22Rv1 (cell line): Measurements from ENCODE around the gene LRRC4B.

ENCODE experiments used
- H3K27ac ChIP-seq: fragments of 450-650 bp; 2 replicates; pipeline ENCODE4 v1.5.1; 2017
- ZFX ChIP-seq: fragments of 450-650 bp; IDR thresholded peaks from 2 replicates; pipeline ENCODE4 v1.6.1; 2017; ENCODE audit warnings: antibody characterized with exemption, borderline replicate concordance
- TF ChIP-seq, protein P1 (sequence below): fragments of 450-650 bp; IDR thresholded peaks from 2 replicates; pipeline ENCODE4 v1.5.1; 2017; ENCODE audit warnings: mild to moderate bottlenecking

Gene LRRC4B

DNA sequence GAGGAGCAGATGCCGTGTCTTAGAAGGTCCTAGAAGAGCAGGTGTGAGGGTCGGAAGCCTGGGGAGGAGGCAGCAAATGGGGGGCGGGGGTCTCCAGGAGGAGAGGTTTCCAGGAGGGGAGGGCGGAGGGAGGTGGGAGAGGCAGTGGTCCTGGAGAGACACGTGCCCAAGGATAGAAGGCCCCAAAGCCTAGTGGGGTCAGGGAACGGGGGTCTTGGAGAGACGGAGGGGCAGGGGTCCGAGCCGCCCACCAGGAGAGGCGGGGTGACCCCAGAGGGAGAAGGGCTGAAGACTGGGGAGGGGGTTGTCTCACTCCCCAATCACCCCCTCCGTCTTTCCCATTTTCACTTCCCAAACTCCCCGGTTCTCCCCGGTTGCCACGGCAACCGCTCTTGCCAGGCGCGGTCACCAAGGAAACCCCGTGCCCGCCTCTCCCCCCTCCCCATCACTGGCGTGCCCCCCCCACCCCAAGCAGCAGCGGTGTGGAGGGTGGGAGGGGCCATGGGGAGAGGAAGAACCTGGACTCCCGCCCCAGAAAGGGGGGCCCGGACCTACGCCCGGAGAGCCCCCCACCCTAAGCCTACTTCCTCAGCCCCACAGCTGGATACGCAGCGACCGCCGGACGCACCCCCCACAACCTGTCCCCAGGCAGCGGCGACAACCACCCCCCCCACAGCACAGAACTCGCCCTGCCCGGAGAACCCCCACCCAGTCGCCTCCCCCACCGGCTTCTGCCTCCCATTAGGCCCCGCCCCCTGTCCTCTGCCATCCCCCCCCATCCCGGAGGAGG, 988 bp downstream of the LRRC4B start:
- no peak overlapping the region for H3K27ac ChIP-seq
- TF ChIP-seq, protein P1, sequence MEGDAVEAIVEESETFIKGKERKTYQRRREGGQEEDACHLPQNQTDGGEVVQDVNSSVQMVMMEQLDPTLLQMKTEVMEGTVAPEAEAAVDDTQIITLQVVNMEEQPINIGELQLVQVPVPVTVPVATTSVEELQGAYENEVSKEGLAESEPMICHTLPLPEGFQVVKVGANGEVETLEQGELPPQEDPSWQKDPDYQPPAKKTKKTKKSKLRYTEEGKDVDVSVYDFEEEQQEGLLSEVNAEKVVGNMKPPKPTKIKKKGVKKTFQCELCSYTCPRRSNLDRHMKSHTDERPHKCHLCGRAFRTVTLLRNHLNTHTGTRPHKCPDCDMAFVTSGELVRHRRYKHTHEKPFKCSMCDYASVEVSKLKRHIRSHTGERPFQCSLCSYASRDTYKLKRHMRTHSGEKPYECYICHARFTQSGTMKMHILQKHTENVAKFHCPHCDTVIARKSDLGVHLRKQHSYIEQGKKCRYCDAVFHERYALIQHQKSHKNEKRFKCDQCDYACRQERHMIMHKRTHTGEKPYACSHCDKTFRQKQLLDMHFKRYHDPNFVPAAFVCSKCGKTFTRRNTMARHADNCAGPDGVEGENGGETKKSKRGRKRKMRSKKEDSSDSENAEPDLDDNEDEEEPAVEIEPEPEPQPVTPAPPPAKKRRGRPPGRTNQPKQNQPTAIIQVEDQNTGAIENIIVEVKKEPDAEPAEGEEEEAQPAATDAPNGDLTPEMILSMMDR: no peak
- TF ChIP-seq ZFX: no peak

DNA sequence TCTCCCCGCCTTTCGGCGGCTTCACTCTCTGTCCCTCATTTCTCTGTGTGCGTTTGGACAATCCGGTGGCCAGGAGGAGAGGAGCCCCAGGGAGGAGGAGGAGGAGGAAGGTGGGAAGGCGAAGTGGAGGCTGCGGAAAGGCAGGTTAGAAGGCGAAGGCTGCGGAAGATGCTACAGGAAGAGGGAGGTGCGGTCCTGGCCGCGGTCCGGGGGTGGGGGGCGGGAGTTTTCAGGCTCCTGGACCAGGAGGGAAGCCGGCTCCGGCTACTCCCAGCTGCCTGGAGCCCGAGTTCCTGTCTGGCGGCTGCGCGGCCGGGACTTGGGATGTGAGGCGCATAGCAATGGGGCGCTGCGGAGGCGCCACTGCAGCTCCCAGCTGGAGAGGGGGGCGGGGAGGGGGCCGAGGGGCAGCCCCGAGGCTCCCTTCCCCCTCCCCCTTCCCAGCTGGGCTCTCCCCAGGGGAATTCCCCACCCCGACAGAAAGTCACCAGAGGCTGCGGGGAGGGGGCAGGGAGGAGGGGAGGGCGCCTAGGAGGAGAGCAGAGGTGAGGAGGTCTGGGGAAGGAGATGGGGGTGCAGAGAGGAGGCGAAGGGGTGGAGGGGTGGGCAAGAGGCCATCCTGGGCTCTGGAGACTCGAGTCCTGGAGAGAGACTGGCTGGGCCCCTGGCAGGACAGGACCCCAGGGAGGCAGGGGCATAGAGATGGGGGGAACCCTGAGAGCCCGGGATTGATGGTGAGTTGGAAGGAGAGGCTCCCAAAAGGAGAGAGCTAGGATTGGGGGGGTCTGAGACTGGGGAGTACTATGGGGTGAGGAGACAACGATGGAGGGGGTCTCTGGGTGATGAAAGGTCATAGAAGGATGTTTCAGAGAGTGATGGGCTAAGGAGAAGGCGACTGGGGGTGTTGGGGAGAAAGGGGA, 2.0 kb downstream of the LRRC4B start:
- TF ChIP-seq, protein P1: no peak
- no peak for TF ChIP-seq ZFX
- H3K27ac ChIP-seq: no peak overlapping the region

DNA sequence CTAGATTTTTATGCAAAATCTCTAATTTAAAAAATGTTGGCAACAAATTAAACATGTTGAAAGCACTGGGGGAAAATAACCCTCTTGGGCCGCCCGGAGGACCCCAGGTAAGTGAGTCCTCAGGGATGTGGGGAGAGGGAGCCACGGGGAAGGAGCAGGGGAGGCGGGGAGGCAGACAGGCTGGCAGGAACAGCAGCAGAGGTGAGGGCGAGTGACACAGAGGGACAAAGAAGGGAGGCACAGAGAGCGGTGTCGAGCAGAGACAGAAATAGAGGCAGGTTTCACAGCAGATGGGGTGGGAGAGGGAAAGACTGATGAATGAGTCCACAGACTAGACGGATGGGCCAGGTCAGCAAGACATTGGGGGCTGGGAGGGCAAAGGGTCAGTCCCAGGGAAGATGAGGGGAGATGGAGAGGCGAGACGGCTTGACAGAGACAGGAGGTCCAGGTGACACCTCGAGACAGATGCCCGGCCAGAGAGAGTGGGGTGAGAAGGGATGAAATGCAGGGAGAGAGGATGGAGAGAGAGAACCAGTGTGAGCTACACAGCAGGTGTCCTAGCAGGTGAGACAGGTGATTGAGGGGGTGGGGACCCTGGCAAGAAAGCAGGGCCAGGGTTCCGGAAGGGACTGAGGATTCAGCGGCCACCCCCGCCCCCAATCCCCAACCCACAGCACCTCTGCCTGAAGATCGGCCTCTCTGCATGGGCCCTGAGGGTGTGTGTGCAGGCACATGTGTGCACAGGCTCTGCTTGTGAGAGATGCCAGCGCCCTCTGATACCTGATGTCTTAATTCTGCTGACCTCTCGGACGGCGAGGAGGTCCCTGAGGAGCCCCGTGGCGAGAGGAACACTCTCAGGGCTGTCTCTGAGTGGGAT, 3.8 kb downstream of the LRRC4B start:
- no peak overlapping the region for H3K27ac ChIP-seq
- no peak for TF ChIP-seq ZFX
- TF ChIP-seq, protein P1: no peak

DNA sequence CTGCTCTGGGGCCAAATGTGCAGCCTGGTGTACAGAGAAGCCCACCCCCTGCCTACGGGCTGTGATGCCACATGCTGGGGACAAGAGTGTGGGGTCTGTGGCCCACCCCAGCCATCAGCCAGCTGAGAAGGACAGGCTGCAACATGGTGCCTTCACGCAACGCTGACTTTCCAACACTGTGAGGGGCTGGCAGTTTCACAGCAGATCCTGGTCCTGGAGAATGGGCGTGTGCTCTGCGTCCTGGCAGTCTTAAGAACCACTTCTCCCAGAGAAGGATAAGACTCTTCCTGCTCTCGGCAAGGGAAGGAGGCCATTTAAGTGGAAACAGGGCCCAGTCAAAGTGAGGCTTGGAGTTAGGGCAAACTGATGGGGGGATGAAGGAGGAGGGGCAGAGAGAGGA, 4.6 kb downstream of the LRRC4B start:
- TF ChIP-seq, protein P1: no peak
- TF ChIP-seq ZFX: no peak
- H3K27ac ChIP-seq: no peak overlapping the region

DNA sequence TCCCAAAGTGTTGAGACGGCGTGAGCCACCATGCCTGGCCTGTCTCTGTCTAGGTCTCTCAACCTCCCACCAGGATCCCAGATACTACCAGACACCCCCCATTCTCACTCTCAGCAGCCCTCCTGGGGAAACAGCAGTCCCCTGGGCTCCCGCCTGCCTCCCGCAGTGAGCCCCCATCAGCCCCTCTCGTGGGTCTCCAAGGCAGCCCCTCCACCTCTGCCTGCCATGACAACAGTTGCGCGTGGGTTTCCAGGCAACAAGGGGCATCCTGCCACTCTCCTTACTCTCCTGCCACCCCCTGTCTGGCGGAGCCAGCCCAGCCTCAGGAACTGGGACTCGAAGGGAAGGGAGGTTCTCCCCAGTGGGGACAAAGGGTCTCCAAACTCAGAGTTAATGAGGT, 5.2 kb downstream of the LRRC4B start:
- TF ChIP-seq, protein P1: no peak
- TF ChIP-seq ZFX: no peak

DNA sequence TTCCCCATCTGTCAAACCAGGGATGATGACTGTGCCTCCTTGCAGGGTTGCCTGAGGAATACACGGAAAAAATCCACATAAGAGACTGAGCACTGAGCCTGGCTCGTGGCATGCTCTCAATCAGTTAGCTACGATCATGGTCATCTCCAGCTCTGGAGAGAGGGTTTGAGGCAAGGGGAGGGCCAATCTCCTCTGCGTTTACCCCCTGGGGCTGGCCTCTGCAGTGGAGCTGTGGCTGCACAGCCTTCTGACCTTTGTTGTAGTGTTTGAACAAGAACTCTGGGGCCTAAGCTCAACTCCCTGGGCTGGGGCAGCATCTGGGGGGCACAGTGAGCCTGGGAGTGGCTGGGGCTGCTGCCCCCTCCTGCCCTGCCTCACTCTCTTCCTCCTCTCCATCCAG, 5.9 kb downstream of the LRRC4B start:
- H3K27ac ChIP-seq: no peak overlapping the region
- TF ChIP-seq, protein P1: no peak
- no peak for TF ChIP-seq ZFX

More for the DNA sequence above, 5.2 kb downstream of the LRRC4B start:
- no peak overlapping the region for H3K27ac ChIP-seq
